ENCODE data around the gene CENPX. TPM values are rescaled to one million over a fixed set of nuclear protein-coding genes. Genes with fewer than 3 reads are reported as not detected.

The CENPX gene
- total and polyA plus RNA-seq, 2 of the 13 experiments (the other 11 are each of a cell fraction or from before 2014, with no cell fraction given): 92.7 to 170 TPM

DNA sequence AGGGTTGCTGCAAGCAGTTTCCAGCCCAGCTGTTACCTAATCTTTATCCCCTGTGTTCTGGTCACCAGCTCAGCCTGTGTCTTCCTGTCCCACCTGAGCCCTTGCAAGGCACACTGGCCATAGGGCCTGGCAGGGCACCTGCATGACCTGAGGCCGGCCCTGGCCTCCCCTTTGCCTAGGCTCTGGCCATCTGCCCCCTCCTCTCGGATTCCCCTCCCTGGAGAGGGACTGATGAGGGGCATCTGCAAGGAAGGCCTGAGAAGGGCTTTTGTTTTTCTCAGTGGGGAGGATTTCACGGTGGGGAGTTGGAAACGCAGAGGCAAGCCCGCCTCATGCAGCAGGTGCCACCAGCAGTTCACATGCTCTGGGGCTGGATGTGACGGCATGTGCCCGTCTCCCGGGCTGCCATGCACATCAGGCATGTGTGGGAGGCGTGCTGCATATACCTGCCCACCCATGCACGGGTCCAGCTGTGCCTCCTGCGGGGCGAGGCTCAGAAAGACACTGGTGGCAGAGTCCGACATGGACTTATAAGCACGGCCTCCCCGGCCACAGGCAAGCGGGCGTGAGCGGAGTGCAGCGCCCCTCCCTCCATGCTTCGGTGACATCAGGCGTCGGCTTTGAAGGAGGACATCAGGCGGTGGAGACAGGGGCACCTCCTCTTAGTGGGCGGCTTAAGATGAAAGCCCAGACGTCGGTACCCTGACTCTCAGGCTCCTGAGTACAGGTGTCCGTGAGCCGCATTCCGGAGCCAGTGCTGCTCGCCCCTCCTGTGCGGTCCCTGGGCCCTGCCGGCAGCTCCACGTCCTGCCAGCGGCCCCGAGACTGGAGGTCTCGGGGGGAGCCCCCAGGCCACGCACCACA is 28.7 kb downstream of the CENPX start (continued):
- TF ChIP-seq, protein P1, sequence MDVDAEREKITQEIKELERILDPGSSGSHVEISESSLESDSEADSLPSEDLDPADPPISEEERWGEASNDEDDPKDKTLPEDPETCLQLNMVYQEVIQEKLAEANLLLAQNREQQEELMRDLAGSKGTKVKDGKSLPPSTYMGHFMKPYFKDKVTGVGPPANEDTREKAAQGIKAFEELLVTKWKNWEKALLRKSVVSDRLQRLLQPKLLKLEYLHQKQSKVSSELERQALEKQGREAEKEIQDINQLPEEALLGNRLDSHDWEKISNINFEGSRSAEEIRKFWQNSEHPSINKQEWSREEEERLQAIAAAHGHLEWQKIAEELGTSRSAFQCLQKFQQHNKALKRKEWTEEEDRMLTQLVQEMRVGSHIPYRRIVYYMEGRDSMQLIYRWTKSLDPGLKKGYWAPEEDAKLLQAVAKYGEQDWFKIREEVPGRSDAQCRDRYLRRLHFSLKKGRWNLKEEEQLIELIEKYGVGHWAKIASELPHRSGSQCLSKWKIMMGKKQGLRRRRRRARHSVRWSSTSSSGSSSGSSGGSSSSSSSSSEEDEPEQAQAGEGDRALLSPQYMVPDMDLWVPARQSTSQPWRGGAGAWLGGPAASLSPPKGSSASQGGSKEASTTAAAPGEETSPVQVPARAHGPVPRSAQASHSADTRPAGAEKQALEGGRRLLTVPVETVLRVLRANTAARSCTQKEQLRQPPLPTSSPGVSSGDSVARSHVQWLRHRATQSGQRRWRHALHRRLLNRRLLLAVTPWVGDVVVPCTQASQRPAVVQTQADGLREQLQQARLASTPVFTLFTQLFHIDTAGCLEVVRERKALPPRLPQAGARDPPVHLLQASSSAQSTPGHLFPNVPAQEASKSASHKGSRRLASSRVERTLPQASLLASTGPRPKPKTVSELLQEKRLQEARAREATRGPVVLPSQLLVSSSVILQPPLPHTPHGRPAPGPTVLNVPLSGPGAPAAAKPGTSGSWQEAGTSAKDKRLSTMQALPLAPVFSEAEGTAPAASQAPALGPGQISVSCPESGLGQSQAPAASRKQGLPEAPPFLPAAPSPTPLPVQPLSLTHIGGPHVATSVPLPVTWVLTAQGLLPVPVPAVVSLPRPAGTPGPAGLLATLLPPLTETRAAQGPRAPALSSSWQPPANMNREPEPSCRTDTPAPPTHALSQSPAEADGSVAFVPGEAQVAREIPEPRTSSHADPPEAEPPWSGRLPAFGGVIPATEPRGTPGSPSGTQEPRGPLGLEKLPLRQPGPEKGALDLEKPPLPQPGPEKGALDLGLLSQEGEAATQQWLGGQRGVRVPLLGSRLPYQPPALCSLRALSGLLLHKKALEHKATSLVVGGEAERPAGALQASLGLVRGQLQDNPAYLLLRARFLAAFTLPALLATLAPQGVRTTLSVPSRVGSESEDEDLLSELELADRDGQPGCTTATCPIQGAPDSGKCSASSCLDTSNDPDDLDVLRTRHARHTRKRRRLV (CRISPR knock-in tag; IDR thresholded peaks at IDR 0.05): no peak; the same call in 1 of the 2 replicates
- TF ChIP-seq ZBTB21 (CRISPR knock-in tag; IDR thresholded peaks at IDR 0.05): peak; percentile 69
- TF ChIP-seq, protein P2, sequence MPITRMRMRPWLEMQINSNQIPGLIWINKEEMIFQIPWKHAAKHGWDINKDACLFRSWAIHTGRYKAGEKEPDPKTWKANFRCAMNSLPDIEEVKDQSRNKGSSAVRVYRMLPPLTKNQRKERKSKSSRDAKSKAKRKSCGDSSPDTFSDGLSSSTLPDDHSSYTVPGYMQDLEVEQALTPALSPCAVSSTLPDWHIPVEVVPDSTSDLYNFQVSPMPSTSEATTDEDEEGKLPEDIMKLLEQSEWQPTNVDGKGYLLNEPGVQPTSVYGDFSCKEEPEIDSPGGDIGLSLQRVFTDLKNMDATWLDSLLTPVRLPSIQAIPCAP (CRISPR knock-in tag; IDR thresholded peaks at IDR 0.05; ENCODE audit: low read depth): no peak
- TF ChIP-seq, protein P3, sequence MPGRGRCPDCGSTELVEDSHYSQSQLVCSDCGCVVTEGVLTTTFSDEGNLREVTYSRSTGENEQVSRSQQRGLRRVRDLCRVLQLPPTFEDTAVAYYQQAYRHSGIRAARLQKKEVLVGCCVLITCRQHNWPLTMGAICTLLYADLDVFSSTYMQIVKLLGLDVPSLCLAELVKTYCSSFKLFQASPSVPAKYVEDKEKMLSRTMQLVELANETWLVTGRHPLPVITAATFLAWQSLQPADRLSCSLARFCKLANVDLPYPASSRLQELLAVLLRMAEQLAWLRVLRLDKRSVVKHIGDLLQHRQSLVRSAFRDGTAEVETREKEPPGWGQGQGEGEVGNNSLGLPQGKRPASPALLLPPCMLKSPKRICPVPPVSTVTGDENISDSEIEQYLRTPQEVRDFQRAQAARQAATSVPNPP (CRISPR knock-in tag; IDR thresholded peaks at IDR 0.05): peak; percentile 82; the same call in 1 of the 2 replicates
- TF ChIP-seq TCF12 (IDR thresholded peaks at IDR 0.05): no peak
- no peak for TF ChIP-seq TCF12 (CRISPR knock-in tag; IDR thresholded peaks at IDR 0.05)
- TF ChIP-seq, protein P4, sequence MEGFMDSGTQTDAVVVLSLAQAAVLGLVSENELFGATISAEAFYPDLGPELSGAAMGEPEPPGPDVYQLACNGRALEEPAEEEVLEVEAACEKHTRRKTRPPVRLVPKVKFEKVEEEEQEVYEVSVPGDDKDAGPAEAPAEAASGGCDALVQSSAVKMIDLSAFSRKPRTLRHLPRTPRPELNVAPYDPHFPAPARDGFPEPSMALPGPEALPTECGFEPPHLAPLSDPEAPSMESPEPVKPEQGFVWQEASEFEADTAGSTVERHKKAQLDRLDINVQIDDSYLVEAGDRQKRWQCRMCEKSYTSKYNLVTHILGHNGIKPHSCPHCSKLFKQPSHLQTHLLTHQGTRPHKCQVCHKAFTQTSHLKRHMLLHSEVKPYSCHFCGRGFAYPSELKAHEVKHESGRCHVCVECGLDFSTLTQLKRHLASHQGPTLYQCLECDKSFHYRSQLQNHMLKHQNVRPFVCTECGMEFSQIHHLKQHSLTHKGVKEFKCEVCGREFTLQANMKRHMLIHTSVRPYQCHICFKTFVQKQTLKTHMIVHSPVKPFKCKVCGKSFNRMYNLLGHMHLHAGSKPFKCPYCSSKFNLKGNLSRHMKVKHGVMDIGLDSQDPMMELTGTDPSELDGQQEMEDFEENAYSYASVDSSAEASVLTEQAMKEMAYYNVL (CRISPR knock-in tag; IDR thresholded peaks at IDR 0.05; ENCODE audit: borderline replicate concordance): no peak; the same call in 1 of the 2 replicates
- TF ChIP-seq, protein P5, sequence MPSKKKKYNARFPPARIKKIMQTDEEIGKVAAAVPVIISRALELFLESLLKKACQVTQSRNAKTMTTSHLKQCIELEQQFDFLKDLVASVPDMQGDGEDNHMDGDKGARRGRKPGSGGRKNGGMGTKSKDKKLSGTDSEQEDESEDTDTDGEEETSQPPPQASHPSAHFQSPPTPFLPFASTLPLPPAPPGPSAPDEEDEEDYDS (CRISPR knock-in tag; IDR thresholded peaks at IDR 0.05): peak; percentile 96
- TF ChIP-seq ZFP62 (CRISPR knock-in tag; IDR thresholded peaks at IDR 0.05): no peak
- no peak for TF ChIP-seq ZNF775 (CRISPR knock-in tag; IDR thresholded peaks at IDR 0.05; ENCODE audit: borderline replicate concordance)
- TF ChIP-seq SMC3 (IDR thresholded peaks at IDR 0.05; ENCODE audit: low read length): no peak
- TF ChIP-seq, protein P6, sequence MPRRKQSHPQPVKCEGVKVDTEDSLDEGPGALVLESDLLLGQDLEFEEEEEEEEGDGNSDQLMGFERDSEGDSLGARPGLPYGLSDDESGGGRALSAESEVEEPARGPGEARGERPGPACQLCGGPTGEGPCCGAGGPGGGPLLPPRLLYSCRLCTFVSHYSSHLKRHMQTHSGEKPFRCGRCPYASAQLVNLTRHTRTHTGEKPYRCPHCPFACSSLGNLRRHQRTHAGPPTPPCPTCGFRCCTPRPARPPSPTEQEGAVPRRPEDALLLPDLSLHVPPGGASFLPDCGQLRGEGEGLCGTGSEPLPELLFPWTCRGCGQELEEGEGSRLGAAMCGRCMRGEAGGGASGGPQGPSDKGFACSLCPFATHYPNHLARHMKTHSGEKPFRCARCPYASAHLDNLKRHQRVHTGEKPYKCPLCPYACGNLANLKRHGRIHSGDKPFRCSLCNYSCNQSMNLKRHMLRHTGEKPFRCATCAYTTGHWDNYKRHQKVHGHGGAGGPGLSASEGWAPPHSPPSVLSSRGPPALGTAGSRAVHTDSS (CRISPR knock-in tag; conservative IDR thresholded peaks at IDR 0.05): no peak; the same call in 1 of the 2 replicates
- peak; percentile 74; the same call in 1 of the 2 replicates for TF ChIP-seq ZNF607 (CRISPR knock-in tag; IDR thresholded peaks at IDR 0.05; ENCODE audit: borderline replicate concordance)

Measured in HepG2 (cell line).